Measurements from ENCODE around the gene C17orf107. TPM values are rescaled to one million over a fixed set of nuclear protein-coding genes. Genes with fewer than 3 reads are reported as not detected.

C17orf107 gene
- total and polyA plus RNA-seq, 9 of the 15 experiments (the other 6 are each of a cell fraction or from before 2014, with no cell fraction given): 0.05 to 0.29 (median 0.07) TPM; not detected in 4

DNA sequence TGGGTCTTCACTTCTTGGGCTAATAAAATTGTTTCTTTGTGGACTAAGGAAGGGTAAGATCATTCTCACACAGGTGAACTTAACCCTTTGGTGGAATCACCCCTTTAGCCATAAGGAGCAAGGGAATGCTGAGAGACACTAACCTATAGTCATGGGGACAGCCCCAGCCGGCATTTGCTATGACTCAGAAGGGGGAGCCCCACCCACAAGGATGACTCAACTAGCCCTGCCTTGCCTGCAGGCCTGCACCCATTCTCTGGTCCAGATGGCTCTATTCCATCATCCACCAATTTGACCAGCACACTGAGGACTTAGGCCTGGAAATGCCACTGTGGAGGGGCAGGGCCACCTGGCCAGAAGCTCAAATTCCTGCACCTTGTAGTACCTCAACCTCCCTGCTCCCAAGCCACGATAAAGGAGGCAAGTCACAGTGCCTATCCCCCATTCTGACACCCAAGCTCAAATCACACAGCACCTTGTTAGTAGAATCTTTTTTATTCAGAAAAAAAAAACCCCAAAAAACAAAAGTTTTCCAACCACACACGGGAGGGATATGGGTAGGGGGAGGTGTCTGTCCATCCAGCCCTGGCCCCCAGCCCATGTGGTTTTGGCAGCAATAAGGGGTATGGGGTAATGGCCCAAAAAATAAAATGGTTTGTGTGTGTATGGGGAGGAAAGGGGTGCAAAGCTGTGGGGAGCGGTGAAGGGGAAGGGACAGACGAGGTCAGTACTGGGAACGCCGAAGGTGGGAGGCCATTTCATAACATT lies 46.0 kb downstream of the C17orf107 start (continued):
- TF ChIP-seq, protein P1, sequence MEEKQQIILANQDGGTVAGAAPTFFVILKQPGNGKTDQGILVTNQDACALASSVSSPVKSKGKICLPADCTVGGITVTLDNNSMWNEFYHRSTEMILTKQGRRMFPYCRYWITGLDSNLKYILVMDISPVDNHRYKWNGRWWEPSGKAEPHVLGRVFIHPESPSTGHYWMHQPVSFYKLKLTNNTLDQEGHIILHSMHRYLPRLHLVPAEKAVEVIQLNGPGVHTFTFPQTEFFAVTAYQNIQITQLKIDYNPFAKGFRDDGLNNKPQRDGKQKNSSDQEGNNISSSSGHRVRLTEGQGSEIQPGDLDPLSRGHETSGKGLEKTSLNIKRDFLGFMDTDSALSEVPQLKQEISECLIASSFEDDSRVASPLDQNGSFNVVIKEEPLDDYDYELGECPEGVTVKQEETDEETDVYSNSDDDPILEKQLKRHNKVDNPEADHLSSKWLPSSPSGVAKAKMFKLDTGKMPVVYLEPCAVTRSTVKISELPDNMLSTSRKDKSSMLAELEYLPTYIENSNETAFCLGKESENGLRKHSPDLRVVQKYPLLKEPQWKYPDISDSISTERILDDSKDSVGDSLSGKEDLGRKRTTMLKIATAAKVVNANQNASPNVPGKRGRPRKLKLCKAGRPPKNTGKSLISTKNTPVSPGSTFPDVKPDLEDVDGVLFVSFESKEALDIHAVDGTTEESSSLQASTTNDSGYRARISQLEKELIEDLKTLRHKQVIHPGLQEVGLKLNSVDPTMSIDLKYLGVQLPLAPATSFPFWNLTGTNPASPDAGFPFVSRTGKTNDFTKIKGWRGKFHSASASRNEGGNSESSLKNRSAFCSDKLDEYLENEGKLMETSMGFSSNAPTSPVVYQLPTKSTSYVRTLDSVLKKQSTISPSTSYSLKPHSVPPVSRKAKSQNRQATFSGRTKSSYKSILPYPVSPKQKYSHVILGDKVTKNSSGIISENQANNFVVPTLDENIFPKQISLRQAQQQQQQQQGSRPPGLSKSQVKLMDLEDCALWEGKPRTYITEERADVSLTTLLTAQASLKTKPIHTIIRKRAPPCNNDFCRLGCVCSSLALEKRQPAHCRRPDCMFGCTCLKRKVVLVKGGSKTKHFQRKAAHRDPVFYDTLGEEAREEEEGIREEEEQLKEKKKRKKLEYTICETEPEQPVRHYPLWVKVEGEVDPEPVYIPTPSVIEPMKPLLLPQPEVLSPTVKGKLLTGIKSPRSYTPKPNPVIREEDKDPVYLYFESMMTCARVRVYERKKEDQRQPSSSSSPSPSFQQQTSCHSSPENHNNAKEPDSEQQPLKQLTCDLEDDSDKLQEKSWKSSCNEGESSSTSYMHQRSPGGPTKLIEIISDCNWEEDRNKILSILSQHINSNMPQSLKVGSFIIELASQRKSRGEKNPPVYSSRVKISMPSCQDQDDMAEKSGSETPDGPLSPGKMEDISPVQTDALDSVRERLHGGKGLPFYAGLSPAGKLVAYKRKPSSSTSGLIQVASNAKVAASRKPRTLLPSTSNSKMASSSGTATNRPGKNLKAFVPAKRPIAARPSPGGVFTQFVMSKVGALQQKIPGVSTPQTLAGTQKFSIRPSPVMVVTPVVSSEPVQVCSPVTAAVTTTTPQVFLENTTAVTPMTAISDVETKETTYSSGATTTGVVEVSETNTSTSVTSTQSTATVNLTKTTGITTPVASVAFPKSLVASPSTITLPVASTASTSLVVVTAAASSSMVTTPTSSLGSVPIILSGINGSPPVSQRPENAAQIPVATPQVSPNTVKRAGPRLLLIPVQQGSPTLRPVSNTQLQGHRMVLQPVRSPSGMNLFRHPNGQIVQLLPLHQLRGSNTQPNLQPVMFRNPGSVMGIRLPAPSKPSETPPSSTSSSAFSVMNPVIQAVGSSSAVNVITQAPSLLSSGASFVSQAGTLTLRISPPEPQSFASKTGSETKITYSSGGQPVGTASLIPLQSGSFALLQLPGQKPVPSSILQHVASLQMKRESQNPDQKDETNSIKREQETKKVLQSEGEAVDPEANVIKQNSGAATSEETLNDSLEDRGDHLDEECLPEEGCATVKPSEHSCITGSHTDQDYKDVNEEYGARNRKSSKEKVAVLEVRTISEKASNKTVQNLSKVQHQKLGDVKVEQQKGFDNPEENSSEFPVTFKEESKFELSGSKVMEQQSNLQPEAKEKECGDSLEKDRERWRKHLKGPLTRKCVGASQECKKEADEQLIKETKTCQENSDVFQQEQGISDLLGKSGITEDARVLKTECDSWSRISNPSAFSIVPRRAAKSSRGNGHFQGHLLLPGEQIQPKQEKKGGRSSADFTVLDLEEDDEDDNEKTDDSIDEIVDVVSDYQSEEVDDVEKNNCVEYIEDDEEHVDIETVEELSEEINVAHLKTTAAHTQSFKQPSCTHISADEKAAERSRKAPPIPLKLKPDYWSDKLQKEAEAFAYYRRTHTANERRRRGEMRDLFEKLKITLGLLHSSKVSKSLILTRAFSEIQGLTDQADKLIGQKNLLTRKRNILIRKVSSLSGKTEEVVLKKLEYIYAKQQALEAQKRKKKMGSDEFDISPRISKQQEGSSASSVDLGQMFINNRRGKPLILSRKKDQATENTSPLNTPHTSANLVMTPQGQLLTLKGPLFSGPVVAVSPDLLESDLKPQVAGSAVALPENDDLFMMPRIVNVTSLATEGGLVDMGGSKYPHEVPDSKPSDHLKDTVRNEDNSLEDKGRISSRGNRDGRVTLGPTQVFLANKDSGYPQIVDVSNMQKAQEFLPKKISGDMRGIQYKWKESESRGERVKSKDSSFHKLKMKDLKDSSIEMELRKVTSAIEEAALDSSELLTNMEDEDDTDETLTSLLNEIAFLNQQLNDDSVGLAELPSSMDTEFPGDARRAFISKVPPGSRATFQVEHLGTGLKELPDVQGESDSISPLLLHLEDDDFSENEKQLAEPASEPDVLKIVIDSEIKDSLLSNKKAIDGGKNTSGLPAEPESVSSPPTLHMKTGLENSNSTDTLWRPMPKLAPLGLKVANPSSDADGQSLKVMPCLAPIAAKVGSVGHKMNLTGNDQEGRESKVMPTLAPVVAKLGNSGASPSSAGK (IDR thresholded peaks at IDR 0.05): no peak
- TF ChIP-seq ZNF717 (CRISPR knock-in tag; IDR thresholded peaks at IDR 0.05) (no peak), HDAC6 (IDR thresholded peaks at IDR 0.05; ENCODE audit: low read depth, low read length) (no peak), TOE1 (IDR thresholded peaks at IDR 0.05; ENCODE audit: borderline replicate concordance) (no peak), TOE1 (CRISPR knock-in tag; IDR thresholded peaks at IDR 0.05; ENCODE audit: borderline replicate concordance, low read depth) (no peak), POLR2AphosphoS2 (IDR thresholded peaks at IDR 0.05; ENCODE audit: low read length) (peak; percentile 85), POLR2AphosphoS5 (IDR thresholded peaks at IDR 0.05; ENCODE audit: control insufficient read depth, insufficient read depth, low read depth, low read length) (0 out of 2 replicates have a peak, but pooled peaks have one; percentile 4), EZH2 (IDR thresholded peaks at IDR 0.05; ENCODE audit: borderline replicate concordance, low read depth, low read length) (no peak), DIDO1 (tag; IDR thresholded peaks at IDR 0.05; ENCODE audit: low read depth) (no peak)
- TF ChIP-seq, protein P2, sequence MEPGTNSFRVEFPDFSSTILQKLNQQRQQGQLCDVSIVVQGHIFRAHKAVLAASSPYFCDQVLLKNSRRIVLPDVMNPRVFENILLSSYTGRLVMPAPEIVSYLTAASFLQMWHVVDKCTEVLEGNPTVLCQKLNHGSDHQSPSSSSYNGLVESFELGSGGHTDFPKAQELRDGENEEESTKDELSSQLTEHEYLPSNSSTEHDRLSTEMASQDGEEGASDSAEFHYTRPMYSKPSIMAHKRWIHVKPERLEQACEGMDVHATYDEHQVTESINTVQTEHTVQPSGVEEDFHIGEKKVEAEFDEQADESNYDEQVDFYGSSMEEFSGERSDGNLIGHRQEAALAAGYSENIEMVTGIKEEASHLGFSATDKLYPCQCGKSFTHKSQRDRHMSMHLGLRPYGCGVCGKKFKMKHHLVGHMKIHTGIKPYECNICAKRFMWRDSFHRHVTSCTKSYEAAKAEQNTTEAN (CRISPR knock-in tag; IDR thresholded peaks at IDR 0.05): no peak
- TF ChIP-seq, protein P3, sequence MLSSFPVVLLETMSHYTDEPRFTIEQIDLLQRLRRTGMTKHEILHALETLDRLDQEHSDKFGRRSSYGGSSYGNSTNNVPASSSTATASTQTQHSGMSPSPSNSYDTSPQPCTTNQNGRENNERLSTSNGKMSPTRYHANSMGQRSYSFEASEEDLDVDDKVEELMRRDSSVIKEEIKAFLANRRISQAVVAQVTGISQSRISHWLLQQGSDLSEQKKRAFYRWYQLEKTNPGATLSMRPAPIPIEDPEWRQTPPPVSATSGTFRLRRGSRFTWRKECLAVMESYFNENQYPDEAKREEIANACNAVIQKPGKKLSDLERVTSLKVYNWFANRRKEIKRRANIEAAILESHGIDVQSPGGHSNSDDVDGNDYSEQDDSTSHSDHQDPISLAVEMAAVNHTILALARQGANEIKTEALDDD (IDR thresholded peaks at IDR 0.05): peak; percentile 59
- TF ChIP-seq, protein P4, sequence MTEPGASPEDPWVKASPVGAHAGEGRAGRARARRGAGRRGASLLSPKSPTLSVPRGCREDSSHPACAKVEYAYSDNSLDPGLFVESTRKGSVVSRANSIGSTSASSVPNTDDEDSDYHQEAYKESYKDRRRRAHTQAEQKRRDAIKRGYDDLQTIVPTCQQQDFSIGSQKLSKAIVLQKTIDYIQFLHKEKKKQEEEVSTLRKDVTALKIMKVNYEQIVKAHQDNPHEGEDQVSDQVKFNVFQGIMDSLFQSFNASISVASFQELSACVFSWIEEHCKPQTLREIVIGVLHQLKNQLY (CRISPR knock-in tag; conservative IDR thresholded peaks at IDR 0.05): no peak
